Cardiac ventricle fibroblast (primary cell): ENCODE data around the gene MYO9B. TPM values are rescaled to one million over a fixed set of nuclear protein-coding genes. Genes with fewer than 3 reads are reported as not detected.

Experiments
- total RNA-seq: library from RNA; depleted of rRNA; stranded (reverse); fragments of >200 nt; gene quantifications from 2 replicates; pipeline ENCODE4 v1.2.3, GENCODE V29; 2015

MYO9B gene, protein sequence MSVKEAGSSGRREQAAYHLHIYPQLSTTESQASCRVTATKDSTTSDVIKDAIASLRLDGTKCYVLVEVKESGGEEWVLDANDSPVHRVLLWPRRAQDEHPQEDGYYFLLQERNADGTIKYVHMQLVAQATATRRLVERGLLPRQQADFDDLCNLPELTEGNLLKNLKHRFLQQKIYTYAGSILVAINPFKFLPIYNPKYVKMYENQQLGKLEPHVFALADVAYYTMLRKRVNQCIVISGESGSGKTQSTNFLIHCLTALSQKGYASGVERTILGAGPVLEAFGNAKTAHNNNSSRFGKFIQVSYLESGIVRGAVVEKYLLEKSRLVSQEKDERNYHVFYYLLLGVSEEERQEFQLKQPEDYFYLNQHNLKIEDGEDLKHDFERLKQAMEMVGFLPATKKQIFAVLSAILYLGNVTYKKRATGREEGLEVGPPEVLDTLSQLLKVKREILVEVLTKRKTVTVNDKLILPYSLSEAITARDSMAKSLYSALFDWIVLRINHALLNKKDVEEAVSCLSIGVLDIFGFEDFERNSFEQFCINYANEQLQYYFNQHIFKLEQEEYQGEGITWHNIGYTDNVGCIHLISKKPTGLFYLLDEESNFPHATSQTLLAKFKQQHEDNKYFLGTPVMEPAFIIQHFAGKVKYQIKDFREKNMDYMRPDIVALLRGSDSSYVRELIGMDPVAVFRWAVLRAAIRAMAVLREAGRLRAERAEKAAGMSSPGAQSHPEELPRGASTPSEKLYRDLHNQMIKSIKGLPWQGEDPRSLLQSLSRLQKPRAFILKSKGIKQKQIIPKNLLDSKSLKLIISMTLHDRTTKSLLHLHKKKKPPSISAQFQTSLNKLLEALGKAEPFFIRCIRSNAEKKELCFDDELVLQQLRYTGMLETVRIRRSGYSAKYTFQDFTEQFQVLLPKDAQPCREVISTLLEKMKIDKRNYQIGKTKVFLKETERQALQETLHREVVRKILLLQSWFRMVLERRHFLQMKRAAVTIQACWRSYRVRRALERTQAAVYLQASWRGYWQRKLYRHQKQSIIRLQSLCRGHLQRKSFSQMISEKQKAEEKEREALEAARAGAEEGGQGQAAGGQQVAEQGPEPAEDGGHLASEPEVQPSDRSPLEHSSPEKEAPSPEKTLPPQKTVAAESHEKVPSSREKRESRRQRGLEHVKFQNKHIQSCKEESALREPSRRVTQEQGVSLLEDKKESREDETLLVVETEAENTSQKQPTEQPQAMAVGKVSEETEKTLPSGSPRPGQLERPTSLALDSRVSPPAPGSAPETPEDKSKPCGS (N-terminal part only)
- total RNA-seq, result 38.1 and 41.2 TPM in 2 replicates

DNA sequence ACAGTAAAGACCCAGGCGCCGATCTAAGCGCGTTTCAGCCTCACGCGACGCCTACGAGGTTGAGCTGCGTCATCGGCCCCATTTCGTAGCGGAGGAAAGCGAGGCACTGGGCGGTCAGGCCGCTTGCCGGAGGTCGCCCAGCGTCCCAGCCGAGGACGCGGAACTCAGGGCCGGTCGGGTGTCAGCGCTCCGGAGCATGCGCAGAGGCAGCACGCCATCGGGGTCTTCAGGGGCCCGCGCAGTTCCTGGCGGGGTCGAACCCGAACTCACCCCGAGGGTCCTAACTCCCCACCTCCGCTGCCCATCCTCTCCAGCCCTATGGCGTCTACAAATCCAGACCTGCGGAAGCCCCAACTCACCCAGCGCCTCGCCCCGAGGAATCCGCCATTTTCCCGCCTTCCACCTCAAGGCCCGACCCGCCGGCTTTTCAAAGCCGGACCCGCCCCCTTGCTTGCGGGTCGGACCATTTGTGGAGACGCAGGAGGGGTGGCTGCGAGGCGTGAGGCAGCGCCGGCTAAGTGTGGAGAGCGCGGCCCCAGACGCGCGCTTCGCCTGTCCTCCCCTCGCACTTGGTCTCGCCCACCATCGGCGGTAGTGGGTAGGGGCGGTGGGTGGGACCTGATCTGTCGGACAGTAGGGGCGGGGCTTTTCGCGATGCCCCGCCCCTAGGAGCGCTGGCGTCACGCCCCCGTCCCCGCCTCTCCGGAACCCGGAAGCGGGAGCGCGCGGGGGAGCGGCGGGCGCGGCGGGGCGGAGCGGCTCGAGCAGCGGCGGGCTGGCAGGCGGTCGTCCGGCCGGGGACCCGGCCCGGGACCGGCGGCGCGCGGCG is at the start of gene MYO9B, which contains the start of gene HAUS8:
TSS of gene MYO9B (plus strand) at position 743 of the 829 bp plus-strand sequence. CDS start 25,941 bp downstream, outside the sequence.
TSS of gene HAUS8 (minus strand) at position 418 of the 829 bp plus-strand sequence. CDS start at position 388, 30 bp downstream.

DNA sequence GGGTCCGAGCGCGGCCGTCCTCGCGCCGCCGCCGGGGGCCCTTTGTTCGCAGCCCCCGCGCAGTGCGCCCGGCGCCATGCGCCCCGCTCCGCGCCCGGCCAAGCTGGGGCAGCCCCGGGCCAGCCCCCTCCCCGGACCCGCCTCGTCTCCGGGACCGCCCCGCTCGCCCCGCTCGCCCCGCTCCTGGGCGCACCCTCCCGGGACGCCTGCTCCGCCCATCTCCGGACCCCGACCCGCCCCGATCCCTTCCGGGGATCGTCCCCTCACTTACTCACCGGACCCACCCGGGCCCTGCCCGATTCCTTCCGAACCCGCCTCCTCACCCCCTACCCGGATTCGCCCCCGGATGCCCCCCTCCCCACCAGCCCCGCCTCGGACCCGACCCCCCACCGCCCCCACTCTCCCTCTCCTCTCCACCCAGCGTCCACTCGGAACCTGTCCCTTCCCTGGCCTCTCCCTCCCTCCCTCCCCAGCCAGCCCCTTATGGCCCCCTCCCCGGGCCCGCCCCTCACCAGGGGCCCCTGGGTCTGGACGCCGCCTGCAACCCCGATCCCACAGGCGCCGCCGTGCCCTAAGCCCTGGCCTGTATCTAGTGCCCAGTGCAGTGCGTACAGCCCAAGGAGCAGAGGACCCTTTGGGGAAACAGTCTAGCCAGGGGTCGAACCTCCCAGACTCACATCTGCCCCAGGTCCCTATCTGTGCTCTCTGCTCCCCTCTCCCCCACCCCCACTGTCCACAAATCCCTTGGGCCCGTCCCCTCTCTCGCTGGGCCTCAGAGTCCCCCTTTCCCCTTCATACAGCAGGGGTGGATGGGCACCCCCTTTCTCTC is 48.7 kb upstream of the MYO9B start, which contains the start of gene CPAMD8:
TSS of gene CPAMD8 (minus strand) at position 105 of the 829 bp plus-strand sequence. CDS start 168 bp downstream, outside the sequence.

DNA sequence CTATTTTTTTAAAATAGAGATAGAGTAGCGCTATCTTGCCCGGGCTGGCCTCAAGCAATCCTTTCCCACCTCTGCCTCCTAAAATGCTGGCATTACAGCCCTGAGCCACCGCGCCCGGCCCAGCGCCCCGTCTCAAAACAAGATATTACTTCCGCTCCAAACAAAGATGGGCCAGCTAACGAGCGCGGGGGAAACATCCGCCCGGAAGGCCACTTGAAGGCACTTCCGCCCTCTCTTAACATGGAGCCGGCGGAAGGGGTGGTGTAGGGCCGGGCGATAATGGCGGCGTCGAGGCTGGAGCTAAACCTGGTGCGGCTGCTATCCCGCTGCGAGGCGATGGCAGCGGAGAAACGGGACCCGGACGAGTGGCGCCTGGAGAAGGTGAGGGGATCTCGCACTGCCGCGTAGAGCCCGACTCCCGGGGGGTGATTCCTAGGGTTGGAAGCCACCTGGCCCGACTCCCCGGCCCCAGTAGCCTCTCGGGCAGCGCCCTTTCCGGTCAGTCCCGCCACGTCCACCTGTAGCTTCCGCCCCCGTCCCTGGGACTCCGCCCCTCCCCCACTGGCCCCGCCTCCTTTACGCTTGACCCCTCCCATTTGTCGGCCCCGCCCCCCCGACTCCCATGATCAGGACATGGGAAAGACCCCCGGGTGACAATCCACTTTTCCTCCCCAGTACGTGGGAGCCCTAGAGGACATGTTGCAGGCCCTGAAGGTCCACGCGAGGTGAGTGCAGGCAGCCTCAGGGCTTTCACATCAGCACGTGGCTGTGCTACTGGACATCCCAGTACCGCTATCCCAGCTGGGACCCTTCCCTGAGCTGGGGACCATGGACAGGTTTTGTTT is 139.8 kb downstream of the MYO9B start, which contains the start of gene USE1:
TSS of gene USE1 (plus strand) at position 231 of the 845 bp plus-strand sequence. CDS start at position 280, 49 bp downstream.

DNA sequence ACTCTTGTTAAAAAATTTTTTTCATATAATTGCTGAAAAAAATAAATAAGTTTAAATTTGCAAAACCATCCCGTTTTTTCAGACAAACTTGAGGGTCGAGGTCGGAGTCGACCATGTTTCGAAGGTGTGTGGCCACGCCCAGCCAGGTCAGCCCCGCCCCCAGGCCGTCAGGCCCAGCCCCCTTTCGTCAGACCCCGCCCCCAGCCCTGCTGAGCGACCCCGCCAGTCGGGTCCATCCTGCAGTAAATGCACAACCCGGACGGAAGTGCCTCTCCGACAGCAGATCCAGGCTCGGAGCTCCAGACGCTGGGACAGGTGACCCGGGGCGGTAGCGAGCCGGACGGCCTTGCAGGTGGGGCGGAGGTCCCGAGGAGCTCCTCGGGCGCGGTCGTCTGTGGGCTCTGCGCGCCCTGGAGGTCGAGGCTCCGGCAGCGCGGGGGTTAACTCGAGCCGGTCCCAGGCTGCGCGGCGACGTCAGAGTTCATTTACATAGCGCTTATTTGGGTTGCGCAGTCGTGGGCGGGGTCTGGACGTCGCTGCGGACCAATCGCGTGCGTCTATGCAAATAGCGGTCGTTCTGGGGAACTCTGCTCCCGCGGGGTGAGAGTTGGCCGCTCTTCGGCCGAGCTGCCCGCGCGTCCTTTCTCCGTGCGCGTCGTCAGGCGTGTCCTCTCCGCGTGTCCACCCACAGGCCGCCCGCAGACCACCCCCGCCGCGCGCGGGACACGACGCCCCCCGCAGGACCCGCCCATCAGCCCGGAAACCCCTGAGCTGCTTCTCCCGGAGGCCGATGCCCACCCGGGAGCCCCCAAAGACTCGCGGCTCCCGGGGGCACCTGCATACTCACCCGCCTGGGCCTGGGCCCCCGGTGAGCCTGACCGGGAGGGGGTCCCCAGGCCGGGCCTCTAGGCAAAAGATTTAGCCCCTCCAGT is 150.7 kb downstream of the MYO9B start, which contains the start of gene OCEL1:
TSS of gene OCEL1 (plus strand) at position 225 of the 932 bp plus-strand sequence. CDS start at position 247, 22 bp downstream.

DNA sequence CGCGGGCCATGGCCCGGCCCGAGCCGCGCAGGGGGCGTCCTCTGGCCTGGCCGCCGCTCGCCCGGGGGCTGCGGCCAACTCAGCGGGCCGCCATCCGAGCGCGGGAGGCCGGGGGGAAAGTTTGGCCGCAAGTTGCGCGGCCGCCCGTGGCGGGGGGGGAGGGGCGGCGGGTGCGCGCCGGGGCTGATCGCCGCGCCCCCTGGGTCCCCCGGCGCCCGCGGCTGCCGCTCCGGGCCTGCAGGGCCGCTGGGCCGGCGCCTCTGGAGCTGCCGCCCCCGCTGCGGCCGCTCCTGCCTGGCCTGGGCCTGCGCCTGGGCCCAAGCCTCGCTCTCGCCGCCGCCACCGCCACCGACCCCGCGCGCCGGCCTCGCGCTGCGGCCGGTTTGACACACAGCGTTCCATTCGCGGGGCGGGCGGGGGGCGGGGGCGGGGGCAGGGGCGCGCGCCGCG is 170.0 kb downstream of the MYO9B start, which contains the start of gene NR2F6:
TSS of gene NR2F6 (minus strand) at position 385 of the 450 bp plus-strand sequence. CDS start 699 bp downstream, outside the sequence.

Other genes starting within 250 kb of the MYO9B start
- 18.6 and 31.4 TPM in 2 replicates for gene SIN3B, start 246.4 kb upstream of the MYO9B start, total RNA-seq
- 0.69 and 0.88 TPM in 2 replicates for gene F2RL3, start 186.8 kb upstream of the MYO9B start, total RNA-seq
- 0.49 and 2.1 TPM in 2 replicates for gene CPAMD8, start 49.0 kb upstream of the MYO9B start, total RNA-seq
- 1.9 and 3.9 TPM in 2 replicates for gene HAUS8, start 325 bp upstream of the MYO9B start, total RNA-seq
- 29.3 and 29.7 TPM in 2 replicates for gene USE1, start 139.6 kb downstream of the MYO9B start, total RNA-seq
- gene OCEL1, start 150.4 kb downstream of the MYO9B start, total RNA-seq, result 5.9 and 7.8 TPM in 2 replicates
- gene NR2F6, start 170.1 kb downstream of the MYO9B start, total RNA-seq, result 48.0 and 52.5 TPM in 2 replicates
- gene USHBP1, start 189.0 kb downstream of the MYO9B start, total RNA-seq, result 0.25 and 0.44 TPM in 2 replicates
- gene BABAM1, start 191.7 kb downstream of the MYO9B start, total RNA-seq, result 47.7 and 49.2 TPM in 2 replicates
- gene ANKLE1, start 206.1 kb downstream of the MYO9B start, total RNA-seq, result 0.12 TPM in 1 of 2 replicates, not detected in the other
- gene ABHD8, start 227.6 kb downstream of the MYO9B start, total RNA-seq, result 7.2 TPM in 2 replicates
- 98.2 and 107 TPM in 2 replicates for gene MRPL34, start 230.1 kb downstream of the MYO9B start, total RNA-seq
- gene DDA1, start 233.8 kb downstream of the MYO9B start, total RNA-seq, result 33.1 and 42.0 TPM in 2 replicates